H9 (cell line): Measurements from ENCODE around the gene POLR2H. TPM values are rescaled to one million over a fixed set of nuclear protein-coding genes. Genes with fewer than 3 reads are reported as not detected.

Source experiments
- DNase-seq: peaks from one replicate; pipeline ENCODE4 v3.0.0-alpha.2; 2017
- H2AFZ ChIP-seq: one replicate; pipeline ENCODE4 v1.6.1; 2013; ENCODE audit warnings: mild to moderate bottlenecking, low read length, control low read depth, moderate library complexity
- H2AK5ac ChIP-seq: 2 replicates; pipeline ENCODE4 v1.6.1; 2013; ENCODE audit warnings: low read length, control low read depth, mixed read lengths; ENCODE audit not compliant: insufficient read length
- H2BK120ac ChIP-seq: one replicate; pipeline ENCODE4 v1.6.1; 2013; ENCODE audit warnings: low read depth, mild to moderate bottlenecking, low read length, control low read depth, inconsistent platforms; ENCODE audit not compliant: poor library complexity, severe bottlenecking
- H2BK12ac ChIP-seq: 2 replicates; pipeline ENCODE4 v1.6.1; 2013; ENCODE audit warnings: low read length, control low read depth, mixed read lengths, low read depth; ENCODE audit not compliant: insufficient read length
- H2BK15ac ChIP-seq: 2 replicates; pipeline ENCODE4 v1.6.1; 2013; ENCODE audit warnings: low read depth, low read length, control low read depth
- H2BK20ac ChIP-seq: one replicate; pipeline ENCODE4 v1.6.1; 2013; ENCODE audit warnings: low read depth, mild to moderate bottlenecking, low read length, control low read depth, inconsistent platforms; ENCODE audit not compliant: poor library complexity, severe bottlenecking
- H2BK5ac ChIP-seq: 2 replicates; pipeline ENCODE4 v1.6.1; 2013; ENCODE audit warnings: low read length, control low read depth, mixed read lengths; ENCODE audit not compliant: insufficient read length
- H3K14ac ChIP-seq: 2 replicates; pipeline ENCODE4 v1.6.1; 2013; ENCODE audit warnings: low read length, control low read depth; ENCODE audit not compliant: insufficient read depth
- H3K18ac ChIP-seq: 2 replicates; pipeline ENCODE4 v1.6.1; 2013; ENCODE audit warnings: low read depth, mild to moderate bottlenecking, mixed read lengths, low read length, control low read depth; ENCODE audit not compliant: insufficient read length
- H3K23ac ChIP-seq: 2 replicates; pipeline ENCODE4 v1.6.1; 2013; ENCODE audit warnings: low read length, control low read depth, mixed read lengths, low read depth; ENCODE audit not compliant: insufficient read length
- H3K23me2 ChIP-seq: 2 replicates; pipeline ENCODE4 v1.6.1; 2013; ENCODE audit warnings: low read depth, mild to moderate bottlenecking, mixed read lengths, low read length, control low read depth; ENCODE audit not compliant: insufficient read length, poor library complexity, severe bottlenecking
- H3K27ac ChIP-seq: 2 replicates; pipeline ENCODE4 v1.5.1; 2013; ENCODE audit warnings: low read length, control low read depth, mixed read lengths, low read depth; ENCODE audit not compliant: insufficient read length
- H3K27me3 ChIP-seq: 2 replicates; pipeline ENCODE4 v1.6.1; 2013; ENCODE audit warnings: low read length, control low read depth, inconsistent platforms; ENCODE audit not compliant: insufficient read depth
- H3K4ac ChIP-seq: 2 replicates; pipeline ENCODE4 v1.6.1; 2013; ENCODE audit warnings: low read depth, mild to moderate bottlenecking, control low read depth, inconsistent platforms, low read length, moderate library complexity
- H3K4me1 ChIP-seq: 2 replicates; pipeline ENCODE4 v1.6.1; 2013; ENCODE audit warnings: low read length, control low read depth, inconsistent platforms; ENCODE audit not compliant: insufficient read depth
- H3K4me2 ChIP-seq: 2 replicates; pipeline ENCODE4 v1.6.1; 2013; ENCODE audit warnings: low read length, control low read depth, mixed read lengths; ENCODE audit not compliant: insufficient read length, insufficient read depth
- H3K56ac ChIP-seq: 2 replicates; pipeline ENCODE4 v1.6.1; 2013; ENCODE audit warnings: low read depth, mild to moderate bottlenecking, mixed read lengths, low read length, control low read depth; ENCODE audit not compliant: insufficient read length
- H3K79me1 ChIP-seq: 2 replicates; pipeline ENCODE4 v1.6.1; 2013; ENCODE audit warnings: low read depth, mild to moderate bottlenecking, moderate library complexity, low read length, control low read depth, inconsistent platforms; ENCODE audit not compliant: insufficient read depth, poor library complexity, severe bottlenecking
- H3K79me2 ChIP-seq: 2 replicates; pipeline ENCODE4 v1.6.1; 2013; ENCODE audit warnings: low read length, control low read depth, inconsistent platforms; ENCODE audit not compliant: insufficient read depth
- H3K9ac ChIP-seq: 2 replicates; pipeline ENCODE4 v1.6.1; 2013; ENCODE audit warnings: low read length, control low read depth, mixed read lengths; ENCODE audit not compliant: insufficient read length; ENCODE audit errors: extremely low read depth
- H3K9me3 ChIP-seq: one replicate; pipeline ENCODE4 v1.6.1; 2013; ENCODE audit warnings: low read depth, low read length, inconsistent platforms; ENCODE audit not compliant: control insufficient read depth
- H3T11ph ChIP-seq: one replicate; pipeline ENCODE4 v1.6.1; 2013; ENCODE audit warnings: mild to moderate bottlenecking, low read length, control low read depth, inconsistent platforms
- H4K20me1 ChIP-seq: one replicate; pipeline ENCODE4 v1.6.1; 2013; ENCODE audit not compliant: control insufficient read depth, insufficient read length, insufficient read depth
- H4K5ac ChIP-seq: 2 replicates; pipeline ENCODE4 v1.6.1; 2013; ENCODE audit warnings: low read depth, mild to moderate bottlenecking, mixed read lengths, low read length, control low read depth; ENCODE audit not compliant: insufficient read length
- H4K8ac ChIP-seq: replicated peaks from 2 replicates; pipeline ENCODE4 v1.6.1; 2013; ENCODE audit warnings: low read length, control low read depth, mixed read lengths, low read depth; ENCODE audit not compliant: insufficient read length
- H4K91ac ChIP-seq: 2 replicates; pipeline ENCODE4 v1.6.1; 2013; ENCODE audit warnings: low read depth, mild to moderate bottlenecking, moderate library complexity, mixed read lengths, low read length, control low read depth; ENCODE audit not compliant: insufficient read length
- H3K27ac Mint-ChIP-seq, 3 experiments: 2 replicates in 2 of 3; 3 replicates in 1 of 3; pipeline ENCODE4 v1.8.0; 2020 to 2021; ENCODE audit warnings: mixed read lengths in 3 of 3, mild to moderate bottlenecking in 1 of 3, moderate library complexity in 1 of 3
- H3K27me3 Mint-ChIP-seq: 2 replicates; pipeline ENCODE4 v1.8.0; 2021; ENCODE audit warnings: low read depth, mild to moderate bottlenecking, moderate library complexity, mixed read lengths
- H3K36me3 Mint-ChIP-seq, 3 experiments: 2 replicates in 2 of 3; 3 replicates in 1 of 3; pipeline ENCODE4 v1.8.0; 2020 to 2021; ENCODE audit warnings: low read depth in 3 of 3, mixed read lengths in 3 of 3; ENCODE audit not compliant: insufficient read depth in 1 of 3
- H3K4me1 Mint-ChIP-seq, 2 experiments: 2 replicates each; pipeline ENCODE4 v1.8.0; 2020; ENCODE audit warnings: mixed read lengths in 2 of 2
- H3K4me3 Mint-ChIP-seq, 2 experiments: 2 replicates in 1 of 2; 3 replicates in 1 of 2; pipeline ENCODE4 v1.8.0; 2020 to 2021; ENCODE audit warnings: mild to moderate bottlenecking in 2 of 2, mixed read lengths in 2 of 2, moderate library complexity in 1 of 2
- H3K9me3 Mint-ChIP-seq, 2 experiments: 2 replicates in 1 of 2; 3 replicates in 1 of 2; pipeline ENCODE4 v1.8.0; 2020; ENCODE audit warnings: mild to moderate bottlenecking in 2 of 2, mixed read lengths in 2 of 2, moderate library complexity in 1 of 2
- CTCF ChIP-seq: fragments of 200-600 bp; sonication (generic); conservative IDR thresholded peaks from 3 replicates; pipeline ENCODE4 v1.8.0; 2021; ENCODE audit warnings: antibody characterized with exemption, mild to moderate bottlenecking
- WGBS: extraction: QIAGEN DNeasy Blood & Tissue Kit; methylation state at CpG from one replicate; pipeline ENCODE4 v1.1.7; 2013; ENCODE audit warnings: missing lambda C conversion rate, low lambda C conversion rate, mixed read lengths; ENCODE audit not compliant: insufficient read length; ENCODE audit errors: extremely low coverage; 5-methylcytosine and 5-hydroxymethylcytosine counted together
- total RNA-seq: library from RNA; stranded (reverse); gene quantifications from 2 replicates; pipeline ENCODE4 v1.2.1, GENCODE V29; 2021

POLR2H gene
- total RNA-seq, 1 experiment from 2014 or later: 115 TPM

GRCh38 chr3:184387174-184387714 lies 25.7 kb downstream of the POLR2H start:
- no peak overlapping the region for H2BK20ac ChIP-seq
- no peaks in the 10 kb centered on the region for H3K36me3 Mint-ChIP-seq
- H3K4me1 ChIP-seq: no peaks in the 10 kb centered on the region
- no peak overlapping the region for H3K56ac ChIP-seq
- DNase-seq: no peak
- no peak overlapping the region for H3K4me2 ChIP-seq
- no peak overlapping the region for H3K9ac ChIP-seq
- no peak for TF ChIP-seq CTCF
- H4K20me1 ChIP-seq: no peaks in the 10 kb centered on the region
- WGBS: no CpG with 5 or more reads among the region's 12 CpGs
- peaks cover 5% of the 10 kb centered on the region; the same call in 1 of the 2 replicates for H3K27me3 ChIP-seq
- no peaks in the 10 kb centered on the region for H3K9me3 ChIP-seq
- no peak overlapping the region for H3K23ac ChIP-seq
- H3K27me3 Mint-ChIP-seq: peaks cover 46% of the 10 kb centered on the region
- no peak overlapping the region for H2BK5ac ChIP-seq
- H2BK12ac ChIP-seq: no peak overlapping the region
- H2BK120ac ChIP-seq: no peak overlapping the region
- H3K27ac Mint-ChIP-seq: no peak overlapping the region
- H2AFZ ChIP-seq: no peak overlapping the region
- peaks cover 4 to 6% of the 10 kb centered on the region in 2 experiments; a peak in 3 of 4 replicates for H3K4me1 Mint-ChIP-seq
- H4K91ac ChIP-seq: no peak overlapping the region
- no peaks in the 10 kb centered on the region for H3K79me1 ChIP-seq
- no peak overlapping the region for H3K27ac ChIP-seq
- H3K14ac ChIP-seq: no peak overlapping the region
- no peak overlapping the region for H3K18ac ChIP-seq
- no peaks in the 10 kb centered on the region; a peak in 1 of 5 replicates for H3K9me3 Mint-ChIP-seq
- H2AK5ac ChIP-seq: no peak overlapping the region
- H3K23me2 ChIP-seq: no peaks in the 10 kb centered on the region
- H2BK15ac ChIP-seq: no peak overlapping the region
- no peaks in the 10 kb centered on the region for H3K79me2 ChIP-seq
- no peak overlapping the region for H4K5ac ChIP-seq
- no peak overlapping the region for H3K4me3 Mint-ChIP-seq
- no peak overlapping the region for H3T11ph ChIP-seq
- no peak overlapping the region for H3K4ac ChIP-seq
- H4K8ac ChIP-seq: no peak overlapping the region
